Lower lobe of right lung (tissue), 2 donors: Measurements from ENCODE around the gene MLN. TPM values are rescaled to one million over a fixed set of nuclear protein-coding genes. Genes with fewer than 3 reads are reported as not detected.
"Not testable (repeated sequence)": the region's sequence is repeated elsewhere in the genome, so short reads cannot be mapped to it uniquely, and the experiment has no call there.

ENCODE experiments used
- ATAC-seq, 2 donors: fragments of 200-7000 bp; cut with Tn5 transposase; one replicate each; pipeline ENCODE4 v1.9.1; 2020 to 2022; ENCODE audit warnings: mild to moderate bottlenecking in 2 of 2, moderate library complexity in 2 of 2
- DNase-seq: peaks from one replicate; pipeline ENCODE4 v3.0.0-alpha.2; 2020
- H3K27ac ChIP-seq: fragments of 200-600 bp; one replicate; pipeline ENCODE4 v1.8.0; 2022
- H3K27me3 ChIP-seq: fragments of 200-600 bp; one replicate; pipeline ENCODE4 v1.8.0; 2022; ENCODE audit warnings: low read depth
- H3K36me3 ChIP-seq: fragments of 200-600 bp; one replicate; pipeline ENCODE4 v1.8.0; 2022; ENCODE audit warnings: mild to moderate bottlenecking
- H3K4me1 ChIP-seq: fragments of 200-600 bp; one replicate; pipeline ENCODE4 v1.8.0; 2022
- H3K4me3 ChIP-seq: fragments of 200-600 bp; one replicate; pipeline ENCODE4 v1.8.0; 2022; ENCODE audit warnings: mild to moderate bottlenecking
- H3K9me3 ChIP-seq: fragments of 200-600 bp; one replicate; pipeline ENCODE4 v1.8.0; 2022
- CTCF ChIP-seq: fragments of 200-600 bp; IDR thresholded peaks from one replicate; pipeline ENCODE4 v1.8.0; 2022; ENCODE audit warnings: antibody characterized with exemption, mild to moderate bottlenecking
- intact Hi-C: fragments of 100-400 bp; cut with DNase I; formaldehyde crosslinking; loops from one replicate; pipeline ENCODE4 v1.11.0; 2022
- total RNA-seq: library from RNA; stranded (reverse); fragmentation: NEBNext Ultra II Directional; extraction: Animal tissue kit (Norgen Biotek cat#: 25700); gene quantifications from one replicate; pipeline ENCODE4 v1.2.1, GENCODE V29; 2021
- donor health status: DM: no; HTN: yes; CAD: no; lungs with severe emphysema.

MLN gene
- total RNA-seq, 1 donor from 2014 or later = not detected

GRCh38 chr6:33834401-33835392 lies 30.9 kb upstream of the MLN start:
- intact Hi-C loops = no loop called here
- no peak for ATAC-seq
- TF ChIP-seq CTCF = no peak
- Histone ChIP-seq H3K36me3 (no peaks in the 10 kb centered on the region), H3K4me1 (peaks cover 3% of the 10 kb centered on the region), H3K9me3 (no peaks in the 10 kb centered on the region), H3K4me3 (no peak overlapping the region), H3K27me3 (peaks cover 16% of the 10 kb centered on the region), H3K27ac (no peak overlapping the region)
- no peak for DNase-seq

GRCh38 chr6:33833599-33833998 lies 29.8 kb upstream of the MLN start:
- no peak overlapping the region for H3K27ac ChIP-seq
- intact Hi-C loops = no loop called here
- no peak overlapping the region for H3K4me3 ChIP-seq
- peaks cover 16% of the 10 kb centered on the region for H3K27me3 ChIP-seq
- TF ChIP-seq CTCF = no peak
- no peak for ATAC-seq
- no peaks in the 10 kb centered on the region for H3K9me3 ChIP-seq
- H3K36me3 ChIP-seq = no peaks in the 10 kb centered on the region
- no peaks in the 10 kb centered on the region for H3K4me1 ChIP-seq
- peak; percentile 6 for DNase-seq

GRCh38 chr6:33832831-33833230 lies 29.0 kb upstream of the MLN start:
- ATAC-seq, H3K36me3 ChIP-seq, H3K4me3 ChIP-seq, intact Hi-C loops, H3K4me1 ChIP-seq, H3K9me3 ChIP-seq, H3K27ac ChIP-seq: not testable (repeated sequence)
- H3K27me3 ChIP-seq = peaks cover 16% of the 10 kb centered on the region
- DNase-seq = peak; percentile 10

GRCh38 chr6:33831725-33832124 lies 27.9 kb upstream of the MLN start:
- H3K36me3 ChIP-seq, H3K27ac ChIP-seq, intact Hi-C loops, H3K4me1 ChIP-seq, H3K9me3 ChIP-seq, ATAC-seq, H3K4me3 ChIP-seq, DNase-seq: not testable (repeated sequence)
- peaks cover 16% of the 10 kb centered on the region for H3K27me3 ChIP-seq

- intact Hi-C loops = no loop called here
- Histone ChIP-seq H3K27ac (no peak overlapping the region), H3K4me3 (no peak overlapping the region), H3K9me3 (no peaks in the 10 kb centered on the region), H3K4me1 (no peaks in the 10 kb centered on the region), H3K27me3 (peaks cover 16% of the 10 kb centered on the region), H3K36me3 (no peaks in the 10 kb centered on the region)
- ATAC-seq = no peak
- TF ChIP-seq CTCF = no peak
- peak; percentile 28 for DNase-seq
Measured at GRCh38 chr6:33830635-33831240, 26.9 kb upstream of the MLN start.

- intact Hi-C loops = no loop called here
- H3K27ac ChIP-seq = no peak overlapping the region
- peaks cover 15% of the 10 kb centered on the region for H3K27me3 ChIP-seq
- no peaks in the 10 kb centered on the region for H3K4me1 ChIP-seq
- no peak for TF ChIP-seq CTCF
- ATAC-seq = no peak
- no peaks in the 10 kb centered on the region for H3K36me3 ChIP-seq
- DNase-seq = peak; percentile 21
- H3K4me3 ChIP-seq = no peak overlapping the region
- H3K9me3 ChIP-seq = no peaks in the 10 kb centered on the region
Measured at GRCh38 chr6:33828764-33829731, 25.2 kb upstream of the MLN start.
